Measurements from ENCODE around the gene PIGO.
A peak's percentile ranks its signal among the peaks of the same experiment; 100 is the strongest.

Gene PIGO

GRCh38 chr9:35072461-35073278 is 23.7 kb downstream of the PIGO start, which contains the start of gene VCP:
VCP (minus strand) TSS chr9:35072625; CDS start chr9:35072353, 272 bp downstream.
- peak within 1 kb of the TSS; percentile 84 for H3K4me3 ChIP-seq (replicated peaks; ENCODE audit: insufficient read depth, low read length)
- DNase-seq (ENCODE audit: low read depth in 1 of 2, low spot score in 1 of 2), result peak; percentile 94 to 99
- peak within 1 kb of the TSS; percentile 95 for H3K27ac ChIP-seq (replicated peaks)
- TF ChIP-seq REST (IDR thresholded peaks at IDR 0.05; ENCODE audit: insufficient replicate concordance, low read depth) (no peak), POLR2AphosphoS5 (IDR thresholded peaks at IDR 0.05; ENCODE audit: low read depth) (peak; percentile 94)
- H3K27me3 ChIP-seq (ENCODE audit: insufficient read depth, poor library complexity, severe bottlenecking), result no peaks in the 10 kb centered on the region

DNA sequence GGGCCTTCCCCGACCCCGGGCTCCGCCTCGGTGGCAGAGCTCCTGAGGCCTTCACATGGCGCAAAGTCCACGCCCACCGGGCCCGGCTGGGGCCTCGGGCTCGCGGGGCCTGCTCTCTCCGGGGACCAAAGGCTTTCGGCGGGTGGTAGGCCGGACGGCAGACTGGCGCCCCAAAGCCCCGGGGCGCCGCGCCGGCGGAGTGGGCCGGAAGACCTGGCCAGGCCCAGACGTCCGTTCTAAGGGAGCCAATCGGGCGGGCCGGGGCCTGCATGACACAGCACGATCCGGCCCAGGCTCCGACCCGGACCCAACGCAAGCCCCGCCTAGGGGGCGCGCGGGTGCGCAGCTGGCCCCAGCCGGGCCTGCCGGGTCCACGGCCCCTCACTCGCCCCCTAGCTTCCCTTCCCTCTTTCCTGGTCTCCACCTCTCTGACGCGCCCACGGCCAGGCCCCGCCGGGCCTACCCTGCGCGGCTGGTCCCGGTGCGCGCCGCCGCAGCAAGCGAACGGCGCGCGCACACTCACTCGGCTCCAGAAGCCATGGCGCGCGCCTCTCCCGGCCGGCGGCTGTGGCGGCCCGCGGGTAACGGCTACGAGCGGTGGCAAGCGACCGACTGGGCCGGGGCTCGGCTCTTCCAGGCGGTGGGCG is 24.5 kb downstream of the PIGO start:
- Histone ChIP-seq H3K27ac (replicated peaks) (peak overlapping the region; percentile 95), H3K27me3 (ENCODE audit: insufficient read depth, poor library complexity, severe bottlenecking) (no peaks in the 10 kb centered on the region), H3K4me3 (replicated peaks; ENCODE audit: insufficient read depth, low read length) (peak overlapping the region; percentile 84)
- peak; percentile 66 to 80 for DNase-seq (ENCODE audit: low read depth in 1 of 2, low spot score in 1 of 2)
- TF ChIP-seq CTCF (IDR thresholded peaks at IDR 0.05; ENCODE audit: insufficient read depth, low read length), result peak; percentile 6
- TF ChIP-seq POLR2AphosphoS5 (IDR thresholded peaks at IDR 0.05; ENCODE audit: low read depth), result no peak

- no peaks in the 10 kb centered on the region for H3K27me3 ChIP-seq (ENCODE audit: insufficient read depth, poor library complexity, severe bottlenecking)
- peak overlapping the region; percentile 95 for H3K27ac ChIP-seq (replicated peaks)
- TF ChIP-seq POLR2AphosphoS5 (IDR thresholded peaks at IDR 0.05; ENCODE audit: low read depth), result no peak
- TF ChIP-seq GABPA (IDR thresholded peaks at IDR 0.05; ENCODE audit: low read depth), result no peak
- TF ChIP-seq CTCF (IDR thresholded peaks at IDR 0.05; ENCODE audit: insufficient read depth, low read length), result no peak
- TF ChIP-seq SPI1 (IDR thresholded peaks at IDR 0.05; ENCODE audit: borderline replicate concordance, low read depth), result no peak
- TF ChIP-seq REST (IDR thresholded peaks at IDR 0.05; ENCODE audit: insufficient replicate concordance, low read depth), result no peak
- DNase-seq (ENCODE audit: low read depth in 1 of 2, low spot score in 1 of 2), result peak in 1 of 2 experiments; percentile 13
- H3K4me3 ChIP-seq (replicated peaks; ENCODE audit: insufficient read depth, low read length), result peak overlapping the region; percentile 84
Measured at GRCh38 chr9:35070823-35071813, 25.3 kb downstream of the PIGO start.

All from HL-60 (cell line).